GM12891 (cell line): Measurements from ENCODE around the gene NEB.
"Not testable (repeated sequence)": the region's sequence is repeated elsewhere in the genome, so short reads cannot be mapped to it uniquely, and the experiment has no call there.

Experiments used
- PAX5 ChIP-seq: IDR thresholded peaks from 2 replicates; pipeline ENCODE4 v1.6.1; 2011; ENCODE audit warnings: low read length, moderate library complexity, mild to moderate bottlenecking; ENCODE audit not compliant: insufficient read depth, severe bottlenecking
- POLR2A ChIP-seq: IDR thresholded peaks from 2 replicates; pipeline ENCODE4 v1.6.1; 2011; ENCODE audit warnings: low read depth, low read length, control low read depth
- POLR2AphosphoS5 ChIP-seq: IDR thresholded peaks from 2 replicates; pipeline ENCODE4 v1.6.1; 2011; ENCODE audit warnings: low read depth, low read length, control low read depth
- TAF1 ChIP-seq: IDR thresholded peaks from 2 replicates; pipeline ENCODE4 v1.6.1; 2011; ENCODE audit warnings: low read depth, low read length, control low read depth

DNA sequence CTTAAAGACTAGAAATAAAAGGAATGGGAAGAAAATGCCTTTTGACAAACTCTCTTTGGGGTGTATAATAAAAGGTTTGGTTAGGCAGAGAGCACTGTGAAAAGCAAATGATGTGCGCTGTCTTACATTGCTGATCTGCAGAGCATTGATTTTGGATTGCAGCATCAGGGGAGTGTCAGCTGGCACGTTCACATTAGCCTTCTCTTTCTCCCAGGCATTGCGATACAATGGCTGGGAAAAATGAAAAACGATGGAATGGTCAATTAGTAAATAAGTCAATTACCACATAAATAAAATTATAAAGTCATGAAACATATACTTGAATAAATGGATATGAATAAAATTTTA, 142.4 kb downstream of the NEB start:
- TF ChIP-seq TAF1, PAX5, POLR2A, POLR2AphosphoS5: not testable (repeated sequence)
